Measurements from ENCODE around the gene SNX18. TPM values are rescaled to one million over a fixed set of nuclear protein-coding genes. Genes with fewer than 3 reads are reported as not detected.

The SNX18 gene
- total and polyA plus RNA-seq, 2 of the 8 experiments (the other 6 are each of a cell fraction or from before 2014, with no cell fraction given), result 5.8 to 17.7 TPM

DNA sequence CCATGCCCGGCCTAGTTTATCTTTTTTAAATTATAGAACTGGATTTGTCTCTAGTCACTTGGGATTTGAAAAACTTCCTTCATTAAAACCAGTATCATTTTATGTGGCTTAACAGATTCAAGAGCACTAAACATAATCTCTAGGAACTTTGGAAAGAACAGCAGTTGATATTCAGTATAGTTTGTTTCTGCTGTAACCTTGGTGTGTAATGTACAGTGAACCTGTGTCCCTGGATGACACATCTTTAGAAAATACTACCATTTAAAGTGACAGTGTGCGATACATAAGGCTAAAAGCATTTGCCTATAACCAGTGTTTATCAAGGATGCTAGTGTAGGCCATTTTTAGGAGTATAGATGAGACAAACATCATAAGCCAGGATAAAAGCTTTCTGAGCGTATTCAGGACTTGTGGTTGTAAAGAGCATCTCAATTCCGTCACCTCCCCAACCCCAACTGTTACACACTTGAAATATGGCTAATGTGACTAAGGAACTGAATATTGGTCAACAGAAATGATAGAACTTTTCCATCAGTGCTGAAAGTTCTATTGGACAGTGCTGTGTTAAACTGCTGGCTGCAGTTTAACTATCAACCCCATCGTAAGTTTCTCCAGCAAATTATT is 4.4 kb downstream of the SNX18 start:
- H2BK15ac ChIP-seq (ENCODE audit: low read length), result no peak overlapping the region
- H3K27ac ChIP-seq (ENCODE audit: low read depth, low read length), result no peak overlapping the region
- H4K20me1 ChIP-seq (replicated peaks in 1 of 2; ENCODE audit: control insufficient read depth in 1 of 2, insufficient read depth in 2 of 2, low read length in 2 of 2), result peaks cover 2 to 9% of the 10 kb centered on the region in 2 experiments
- H3K4me2 ChIP-seq (ENCODE audit: insufficient read depth in 1 of 2, low read depth in 2 of 2, low read length in 2 of 2), result no peak overlapping the region; a peak in 1 of 4 replicates
- peaks cover 0 to 7% of the 10 kb centered on the region in 2 experiments; a peak in 1 of 4 replicates for H3K9me3 ChIP-seq (ENCODE audit: insufficient read depth in 2 of 2, low read depth in 1 of 2, low read length in 1 of 2)
- no peak overlapping the region for H3K4me3 ChIP-seq (ENCODE audit: extremely low read depth in 1 of 4, insufficient read depth in 2 of 4, low read depth in 3 of 4, low read length in 4 of 4)
- no peak overlapping the region for H2BK120ac ChIP-seq (replicated peaks; ENCODE audit: low read depth, low read length)
- H4K8ac ChIP-seq (ENCODE audit: extremely low read depth, insufficient read depth, low read length), result no peak overlapping the region
- H3K9ac ChIP-seq (replicated peaks in 1 of 4; ENCODE audit: extremely low read depth in 1 of 4, low read depth in 3 of 4, low read length in 3 of 4), result no peak overlapping the region
- H3K4ac ChIP-seq (replicated peaks; ENCODE audit: insufficient read length, low read depth, low read length), result no peak overlapping the region
- H2BK20ac ChIP-seq (ENCODE audit: low read length), result no peak overlapping the region
- H3K14ac ChIP-seq (ENCODE audit: insufficient read length), result no peak overlapping the region
- H2AFZ ChIP-seq (ENCODE audit: low read length), result no peak overlapping the region
- 87% methylated on average over 5 of the region's 5 CpGs; no CpG with 5 or more reads in 1 of the 2 experiments for WGBS, 2 experiments (ENCODE audit: extremely low coverage in 1 of 2, insufficient coverage in 1 of 2, insufficient read length in 1 of 2, insufficient replicate concordance in 2 of 2, low coverage in 1 of 2, low lambda C conversion rate in 2 of 2, missing lambda C conversion rate in 1 of 2)
- DNase-seq (ENCODE audit: low read depth in 1 of 2, low spot score in 2 of 2), result no peak
- no peak overlapping the region for H4K5ac ChIP-seq (ENCODE audit: insufficient read length, low read depth, low read length)
- H3K36me3 ChIP-seq (ENCODE audit: control insufficient read depth in 2 of 4, insufficient read depth in 4 of 4, low read length in 3 of 4), result peaks cover 0 to 3% (median 0%) of the 10 kb centered on the region in 4 experiments; a peak in 1 of 8 replicates
- H3K23ac ChIP-seq (ENCODE audit: insufficient read length), result no peak overlapping the region
- no peak overlapping the region for H2BK12ac ChIP-seq (ENCODE audit: low read depth, low read length)
- CTCF ChIA-PET (ENCODE audit: partially characterized antibody), result interaction anchor here (0.7 to 1.2 kb wide), 3 partner anchors 220 to 330 kb away, joined by 4 to 5 read pairs (median 4); no protein-coding TSS in a partner anchor
- peaks cover 0 to 15% (median 10%) of the 10 kb centered on the region in 4 experiments; a peak in 5 of 7 replicates for H3K4me1 ChIP-seq (replicated peaks in 1 of 4; ENCODE audit: control insufficient read depth in 3 of 4, insufficient read depth in 4 of 4, low read length in 3 of 4)
- POLR2A ChIA-PET (ENCODE audit: partially characterized antibody), result no interaction called here
- FAIRE-seq, result no peak
- H3K23me2 ChIP-seq (ENCODE audit: low read depth, low read length), result peaks cover 3% of the 10 kb centered on the region
- no peak overlapping the region for H2AK5ac ChIP-seq (ENCODE audit: low read depth, low read length)
- H3K79me1 ChIP-seq (ENCODE audit: low read depth, low read length), result peaks cover 5% of the 10 kb centered on the region; the same call in 1 of the 2 replicates
- H3K27me3 ChIP-seq (replicated peaks in 1 of 4; ENCODE audit: control insufficient read depth in 3 of 4, extremely low read depth in 1 of 4, insufficient read depth in 3 of 4, low read length in 3 of 4), result peaks cover 0 to 16% (median 12%) of the 10 kb centered on the region in 4 experiments; a peak in 5 of 7 replicates
- H3K79me2 ChIP-seq (ENCODE audit: control insufficient read depth in 1 of 2, insufficient read depth in 2 of 2, low read length in 2 of 2), result peaks cover 3 to 74% of the 10 kb centered on the region in 2 experiments
- H4K91ac ChIP-seq (replicated peaks; ENCODE audit: insufficient read length, low read length), result no peak overlapping the region
- no peak overlapping the region for H3K18ac ChIP-seq (ENCODE audit: extremely low read depth, low read length)
- H2BK5ac ChIP-seq (ENCODE audit: low read depth, low read length), result no peak overlapping the region
- H3K56ac ChIP-seq (replicated peaks; ENCODE audit: insufficient read length, low read depth, low read length), result no peak overlapping the region
- no peak for TF ChIP-seq RAD21 (IDR thresholded peaks at IDR 0.05 in 1 of 2, conservative IDR thresholded peaks at IDR 0.05 in 1 of 2; ENCODE audit: low read depth in 2 of 2, low read length in 2 of 2)
- TF ChIP-seq ZNF274 (IDR thresholded peaks at IDR 0.05; ENCODE audit: borderline replicate concordance, extremely low read depth, low read length), result no peak
- no peak for TF ChIP-seq E2F6 (IDR thresholded peaks at IDR 0.05)
- no peak for TF ChIP-seq PHF8 (conservative IDR thresholded peaks at IDR 0.05; ENCODE audit: low read depth, low read length)
- TF ChIP-seq BCL11A (IDR thresholded peaks at IDR 0.05; ENCODE audit: low read depth in 2 of 2, low read length in 2 of 2), result no peak
- TF ChIP-seq KDM5A (IDR thresholded peaks at IDR 0.05; ENCODE audit: low read length), result no peak
- TF ChIP-seq NANOG (IDR thresholded peaks at IDR 0.05; ENCODE audit: insufficient read depth, low read depth, low read length, poor library complexity, severe bottlenecking), result no peak
- no peak for TF ChIP-seq TEAD4 (IDR thresholded peaks at IDR 0.05; ENCODE audit: low read depth, low read length)
- TF ChIP-seq SP2 (IDR thresholded peaks at IDR 0.05; ENCODE audit: low read length), result no peak
- TF ChIP-seq RFX5 (IDR thresholded peaks at IDR 0.05; ENCODE audit: borderline replicate concordance, low read depth, low read length), result no peak
- no peak for TF ChIP-seq CBX8 (IDR thresholded peaks at IDR 0.05; ENCODE audit: borderline replicate concordance, low read depth, low read length)

Data from H1 (cell line).